ENCODE data around the gene ITPK1.

Gene ITPK1

DNA sequence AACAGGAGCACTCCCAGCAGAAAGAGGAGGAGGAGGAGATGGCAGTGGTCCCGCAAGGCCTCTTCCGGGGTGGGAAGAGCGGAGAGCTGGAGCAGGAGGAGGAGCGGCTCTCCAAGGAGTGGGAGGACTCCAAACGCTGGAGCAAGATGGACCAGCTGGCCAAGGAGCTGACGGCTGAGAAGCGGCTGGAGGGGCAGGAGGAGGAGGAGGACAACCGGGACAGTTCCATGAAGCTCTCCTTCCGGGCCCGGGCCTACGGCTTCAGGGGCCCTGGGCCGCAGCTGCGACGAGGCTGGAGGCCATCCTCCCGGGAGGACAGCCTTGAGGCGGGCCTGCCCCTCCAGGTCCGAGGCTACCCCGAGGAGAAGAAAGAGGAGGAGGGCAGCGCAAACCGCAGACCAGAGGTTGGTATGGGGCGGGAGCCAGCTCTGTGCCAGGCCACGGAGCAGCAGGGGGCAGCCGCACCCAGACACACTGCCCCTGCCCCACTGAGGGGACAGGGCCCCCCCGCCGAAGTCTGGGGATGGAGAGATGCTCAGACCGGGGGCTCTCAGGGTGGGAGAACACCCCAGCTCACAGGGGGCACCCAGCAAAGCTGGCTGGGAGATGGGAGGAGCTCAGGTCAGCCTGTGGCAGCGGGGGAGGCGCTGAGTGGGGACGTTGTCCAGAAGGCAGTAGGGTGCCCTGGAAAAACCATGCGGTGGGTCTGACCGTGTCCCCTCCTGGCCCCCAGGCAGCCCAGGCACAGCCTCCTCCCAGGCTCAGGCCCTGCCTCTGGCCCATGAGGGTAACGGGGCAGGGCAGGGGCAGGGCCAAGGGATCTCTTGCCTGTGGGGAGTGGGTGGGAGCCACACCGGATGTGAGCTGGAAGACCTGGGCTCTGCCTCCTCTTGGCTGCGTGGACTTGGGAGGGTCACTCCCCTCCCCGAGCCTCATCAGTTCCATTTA, 183.0 kb downstream of the ITPK1 start:
- no peak for DNase-seq

DNA sequence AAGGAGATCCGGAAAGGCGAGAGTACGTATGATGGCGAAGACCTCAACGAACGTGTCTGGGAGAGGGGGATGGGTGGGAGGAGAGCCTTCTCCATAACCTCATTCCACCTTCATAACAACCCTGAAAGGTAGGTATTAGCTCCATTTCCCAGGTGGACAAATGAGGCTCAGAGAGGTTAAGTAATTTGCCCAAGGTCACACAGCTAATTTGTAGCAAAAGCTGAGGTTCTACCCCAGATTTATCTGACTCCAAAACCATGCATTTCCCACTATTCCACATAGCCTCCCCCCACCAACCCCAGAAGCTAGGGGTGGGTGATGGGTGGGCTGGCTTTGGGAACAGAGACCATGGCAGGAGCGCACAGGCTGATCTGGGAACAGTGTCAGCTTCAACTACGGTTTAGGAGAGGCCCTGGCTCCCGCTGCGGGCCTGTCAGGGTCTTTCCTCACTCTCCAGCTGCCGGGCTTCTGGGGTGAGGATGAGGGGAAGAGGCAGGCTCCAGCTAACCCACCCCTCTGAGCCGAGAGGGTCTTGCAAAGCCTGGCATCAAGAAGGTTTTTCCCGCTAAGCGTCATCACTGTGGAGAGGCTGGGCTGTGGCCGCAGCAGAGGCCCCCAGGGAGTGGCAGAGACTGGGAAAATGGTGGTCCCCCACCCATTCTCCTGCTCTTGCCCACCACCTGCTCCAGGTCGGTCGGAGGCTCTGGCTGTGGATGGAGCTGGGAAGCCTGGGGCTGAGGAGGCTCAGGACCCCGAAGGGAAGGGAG, 183.9 kb downstream of the ITPK1 start:
- no peak for DNase-seq

DNA sequence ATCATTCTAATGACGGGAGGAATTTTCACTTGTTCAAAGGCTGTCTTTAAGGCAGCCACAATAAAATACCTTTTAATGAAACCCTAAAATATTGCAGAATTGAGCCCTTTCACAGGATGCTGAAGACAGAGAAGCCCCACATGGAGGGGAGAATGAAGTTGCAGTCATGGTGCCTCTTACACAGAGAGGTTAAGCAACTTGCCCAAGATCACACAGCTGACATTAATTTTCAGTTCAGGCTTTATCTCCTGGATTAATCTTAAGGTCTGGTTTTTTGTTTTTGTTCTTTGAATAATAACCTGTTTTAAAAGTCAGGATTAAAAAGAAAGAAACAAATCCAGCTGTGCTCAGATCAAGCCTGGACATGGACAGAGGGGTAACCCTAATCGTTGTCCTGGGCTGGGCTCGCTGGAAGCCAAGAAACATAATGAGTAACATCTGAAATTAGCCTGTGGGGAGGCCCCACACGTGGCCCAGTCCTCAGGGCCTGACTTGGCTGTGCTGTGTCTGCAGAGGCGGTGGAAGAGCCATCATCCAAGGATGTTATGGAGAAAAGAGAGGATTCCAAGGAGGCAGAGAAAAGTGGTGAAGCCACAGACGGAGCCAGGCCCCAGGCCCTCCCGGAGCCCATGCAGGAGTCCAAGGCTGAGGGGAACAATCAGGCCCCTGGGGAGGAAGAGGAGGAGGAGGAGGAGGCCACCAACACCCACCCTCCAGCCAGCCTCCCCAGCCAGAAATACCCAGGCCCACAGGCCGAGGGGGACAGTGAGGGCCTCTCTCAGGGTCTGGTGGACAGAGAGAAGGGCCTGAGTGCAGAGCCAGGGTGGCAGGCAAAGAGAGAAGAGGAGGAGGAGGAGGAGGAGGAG, 184.8 kb downstream of the ITPK1 start:
- DNase-seq, result no peak

- DNase-seq, result no peak
Observed at GRCh38 chr14:92929689-92930608, 185.8 kb downstream of the ITPK1 start.

DNA sequence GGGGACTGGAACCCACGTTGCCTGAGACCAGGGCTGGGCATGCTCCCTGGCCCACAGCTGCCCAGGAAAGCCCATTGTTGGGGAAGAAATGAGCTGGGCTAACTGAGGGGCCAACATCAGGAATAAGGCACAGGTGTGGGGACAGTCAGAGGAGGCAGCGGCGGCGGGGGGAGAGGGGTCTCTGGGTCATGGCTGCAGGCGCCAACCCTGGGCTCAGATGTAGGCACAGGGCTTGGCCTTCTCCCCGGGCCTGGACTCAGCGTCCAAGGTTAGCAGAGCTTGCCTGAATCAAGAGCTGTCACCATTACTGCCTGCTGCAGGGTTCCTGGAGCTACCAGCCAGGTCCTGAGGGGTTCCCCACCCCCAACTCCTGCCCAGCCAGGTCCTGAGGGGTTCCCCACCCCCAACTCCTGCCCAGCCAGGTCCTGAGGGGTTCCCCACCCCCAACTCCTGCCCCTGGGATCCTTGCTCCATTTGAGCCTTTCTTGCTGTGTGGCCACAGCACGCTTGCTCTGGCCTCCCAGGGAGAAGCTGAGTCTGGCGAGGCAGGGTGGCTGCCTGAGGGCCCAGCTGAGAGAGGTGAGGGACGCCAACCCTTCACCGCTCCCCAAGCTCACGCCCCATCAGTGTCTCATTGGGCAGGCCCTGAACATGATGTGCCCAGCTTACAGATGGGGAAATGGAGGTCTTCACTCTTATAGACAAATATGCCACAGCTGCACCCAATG, 186.6 kb downstream of the ITPK1 start:
- DNase-seq, result no peak

DNA sequence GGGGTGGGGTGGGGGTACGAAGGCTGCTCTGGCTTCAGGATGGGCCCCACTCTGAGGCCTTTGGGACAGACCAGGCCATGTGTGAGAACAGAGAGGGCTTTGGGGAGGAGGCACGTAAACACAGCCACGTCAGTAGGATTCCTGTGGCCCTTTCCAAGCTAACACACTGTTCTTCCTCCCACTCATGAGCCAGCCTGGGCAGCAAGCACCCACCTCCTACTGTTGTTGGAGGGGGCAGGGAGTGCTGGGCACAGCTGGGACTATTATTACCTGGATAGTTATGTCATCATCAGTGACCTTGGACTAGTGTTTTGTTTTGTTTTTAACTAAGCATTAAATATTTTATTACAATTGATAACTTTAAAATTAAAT, 187.5 kb downstream of the ITPK1 start:
- no peak for DNase-seq

- DNase-seq, result no peak
Observed at GRCh38 chr14:92927349-92928257, 188.1 kb downstream of the ITPK1 start.

DNA sequence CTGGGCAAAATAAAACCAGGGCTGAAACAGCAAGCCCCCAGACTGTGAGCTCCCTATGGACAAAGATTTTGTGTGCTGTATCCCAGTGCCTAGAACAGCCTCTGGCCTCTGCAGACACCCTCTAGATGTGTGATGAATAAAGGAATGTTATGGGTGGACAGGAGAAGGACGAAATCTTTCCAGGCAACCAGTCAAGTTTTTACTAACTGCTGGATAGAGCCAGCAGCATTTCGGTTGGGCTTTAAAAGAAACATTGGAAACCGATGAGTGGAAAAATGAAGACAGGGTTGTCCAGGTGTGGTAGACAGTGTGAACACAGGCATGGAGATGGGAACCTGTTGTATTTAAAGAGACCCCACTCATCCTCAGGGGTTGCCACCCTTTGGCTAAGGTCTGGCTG, 188.8 kb downstream of the ITPK1 start:
- DNase-seq, result no peak

DNA sequence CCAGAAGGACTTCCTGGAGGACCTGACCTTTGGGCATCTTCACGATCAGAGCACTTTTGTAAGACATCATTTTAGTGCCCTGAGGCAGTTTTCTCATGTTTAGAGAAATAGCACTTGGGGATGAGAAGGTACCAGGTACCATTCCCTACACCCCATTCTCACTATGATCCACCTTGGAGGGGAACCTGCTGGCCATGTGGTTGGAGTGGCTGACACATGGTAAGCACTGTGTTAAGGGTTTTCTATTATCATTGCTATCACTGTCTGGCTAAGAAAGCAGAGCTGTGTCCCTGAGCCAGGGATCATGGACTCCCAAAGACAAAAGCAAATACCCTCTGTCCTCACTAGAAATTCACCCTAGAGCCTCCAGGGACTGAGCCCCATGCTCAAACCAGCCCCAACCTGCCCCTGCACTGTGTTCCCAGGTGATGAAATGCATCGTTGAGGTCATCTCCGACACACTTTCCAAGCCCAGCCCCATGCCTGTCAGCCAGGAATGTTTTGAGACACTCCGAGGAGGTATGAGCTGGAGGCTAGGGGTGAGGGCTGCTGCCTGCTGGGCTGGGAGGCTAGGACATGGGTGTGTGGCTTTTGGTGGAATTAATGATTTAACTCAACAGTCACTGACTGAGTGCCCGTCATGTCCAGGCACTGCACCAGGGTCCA, 189.4 kb downstream of the ITPK1 start:
- no peak for DNase-seq

GRCh38 chr14:92925446-92925845, 190.3 kb downstream of the ITPK1 start:
- DNase-seq, result no peak

DNA sequence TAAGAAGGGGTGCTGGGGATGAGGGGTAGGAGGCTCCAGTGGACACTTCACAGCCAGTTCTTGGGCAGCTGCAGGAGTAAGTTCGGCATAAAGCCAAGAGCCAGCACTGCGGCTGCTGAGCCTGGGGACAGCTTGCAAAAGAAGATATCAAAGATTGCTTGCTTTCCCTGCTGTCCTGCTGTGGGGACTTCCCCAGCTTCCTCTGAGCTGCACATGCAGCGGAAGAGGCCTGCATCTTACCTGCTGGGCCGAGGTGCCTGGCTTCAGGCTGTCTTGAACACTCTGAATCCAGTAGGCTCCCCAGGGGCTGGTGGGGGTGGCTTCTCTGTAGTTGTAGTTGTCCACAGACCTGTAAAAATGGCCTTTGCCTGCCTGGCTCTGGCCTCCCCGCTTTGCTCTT, 191.5 kb downstream of the ITPK1 start:
- DNase-seq, result no peak

- DNase-seq, result no peak
Observed at GRCh38 chr14:92923744-92924103, 192.0 kb downstream of the ITPK1 start.

GRCh38 chr14:92922883-92923743, 192.6 kb downstream of the ITPK1 start, which contains the start of gene CHGA:
TSS of gene CHGA (plus strand) at chr14:92923150. CDS start at chr14:92923360, 210 bp downstream.
- peak; percentile 78 for DNase-seq

- peak; percentile 60 for DNase-seq
Observed at GRCh38 chr14:92922155-92922735, 193.5 kb downstream of the ITPK1 start.

DNA sequence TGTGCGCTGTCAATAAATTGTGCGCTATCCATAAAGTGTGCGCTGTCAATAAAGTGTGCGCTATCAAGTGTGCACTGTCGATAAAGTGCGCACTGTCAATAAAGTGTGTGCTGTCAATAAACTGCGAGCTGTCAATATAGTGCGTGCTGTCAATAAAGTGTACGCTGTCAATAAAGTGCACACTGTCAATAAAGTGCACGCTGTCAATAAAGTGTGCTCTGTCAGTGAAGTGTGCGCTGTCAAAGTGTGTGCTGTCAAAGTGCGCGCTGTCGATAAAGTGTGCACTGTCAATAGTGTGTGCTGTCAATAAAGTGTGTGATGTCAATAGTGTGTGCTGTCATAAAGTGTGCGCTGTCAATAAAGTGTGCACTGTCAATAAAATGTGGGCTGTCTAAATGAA, 195.7 kb downstream of the ITPK1 start:
- no peak for DNase-seq

- no peak for DNase-seq
Observed at GRCh38 chr14:92917956-92918355, 197.8 kb downstream of the ITPK1 start.

- DNase-seq, result peak; percentile 94
Observed at GRCh38 chr14:92917041-92917940, 198.4 kb downstream of the ITPK1 start.

Data from NCI-H1694 treated with DMSO at 0.1 percent for 48 hours (cell line).